Measurements from ENCODE around the gene TIGD2.

TIGD2 gene

GRCh38 chr4:89119166-89119565, 7.8 kb downstream of the TIGD2 start:
- Histone ChIP-seq H3K79me2 (ENCODE audit: insufficient read depth, low read length) (no peaks in the 10 kb centered on the region), H3K9me2 (replicated peaks; ENCODE audit: low read depth, low read length) (no peaks in the 10 kb centered on the region), H2AFZ (ENCODE audit: low read length) (no peak overlapping the region), H3F3A (ENCODE audit: low read depth) (no peaks in the 10 kb centered on the region), H3K4me3 (ENCODE audit: low read length, poor library complexity, severe bottlenecking) (no peak overlapping the region), H3K4me1 (ENCODE audit: insufficient read depth, low read length, poor library complexity, severe bottlenecking) (no peaks in the 10 kb centered on the region), H3K27me3 (ENCODE audit: insufficient read depth, low read length, poor library complexity, severe bottlenecking) (no peaks in the 10 kb centered on the region), H3K9ac (ENCODE audit: low read depth, low read length, poor library complexity, severe bottlenecking) (no peak overlapping the region), H3K36me3 (ENCODE audit: insufficient read depth, low read length) (no peaks in the 10 kb centered on the region), H3K9me3 (ENCODE audit: insufficient read depth, low read depth, low read length) (no peaks in the 10 kb centered on the region), H3K4me2 (ENCODE audit: low read depth, low read length, poor library complexity, severe bottlenecking) (no peak overlapping the region), H4K20me1 (ENCODE audit: insufficient read depth, low read length, poor library complexity, severe bottlenecking) (peaks cover 6% of the 10 kb centered on the region)
- TF ChIP-seq CTCF (conservative IDR thresholded peaks at IDR 0.05; ENCODE audit: low read length): no peak
- TF ChIP-seq EZH2phosphoT487 (IDR thresholded peaks at IDR 0.05; ENCODE audit: borderline replicate concordance): no peak

DNA sequence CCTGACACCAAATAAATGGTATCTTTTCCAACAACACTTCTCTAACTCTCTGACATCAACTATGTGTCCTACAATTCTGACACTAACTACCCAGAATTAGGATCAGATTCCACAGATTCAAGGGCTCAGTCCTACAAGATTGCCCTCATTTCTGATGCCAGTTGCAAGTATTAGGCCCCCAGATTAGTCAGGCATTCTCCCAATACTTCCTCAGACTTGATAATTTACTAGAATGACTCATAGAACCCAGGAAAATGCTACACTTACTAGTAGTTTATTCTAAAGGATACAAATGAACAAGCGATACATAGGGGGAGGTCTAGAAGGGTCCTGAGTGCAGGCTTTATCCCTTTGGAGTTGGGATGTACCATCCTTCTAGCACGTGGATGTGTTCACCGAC, 8.5 kb downstream of the TIGD2 start:
- Histone ChIP-seq H3K9ac (ENCODE audit: low read depth, low read length, poor library complexity, severe bottlenecking) (no peak overlapping the region), H3K9me2 (replicated peaks; ENCODE audit: low read depth, low read length) (no peaks in the 10 kb centered on the region), H2AFZ (ENCODE audit: low read length) (no peak overlapping the region), H3K4me1 (ENCODE audit: insufficient read depth, low read length, poor library complexity, severe bottlenecking) (no peaks in the 10 kb centered on the region), H3K4me2 (ENCODE audit: low read depth, low read length, poor library complexity, severe bottlenecking) (no peak overlapping the region), H4K20me1 (ENCODE audit: insufficient read depth, low read length, poor library complexity, severe bottlenecking) (peaks cover 5% of the 10 kb centered on the region), H3K79me2 (ENCODE audit: insufficient read depth, low read length) (no peaks in the 10 kb centered on the region), H3K27me3 (ENCODE audit: insufficient read depth, low read length, poor library complexity, severe bottlenecking) (no peaks in the 10 kb centered on the region), H3F3A (ENCODE audit: low read depth) (no peaks in the 10 kb centered on the region), H3K4me3 (ENCODE audit: low read length, poor library complexity, severe bottlenecking) (no peak overlapping the region), H3K9me3 (ENCODE audit: insufficient read depth, low read depth, low read length) (no peaks in the 10 kb centered on the region), H3K36me3 (ENCODE audit: insufficient read depth, low read length) (no peaks in the 10 kb centered on the region)
- TF ChIP-seq CTCF (conservative IDR thresholded peaks at IDR 0.05; ENCODE audit: low read length) (no peak), EZH2phosphoT487 (IDR thresholded peaks at IDR 0.05; ENCODE audit: borderline replicate concordance) (no peak)

DNA sequence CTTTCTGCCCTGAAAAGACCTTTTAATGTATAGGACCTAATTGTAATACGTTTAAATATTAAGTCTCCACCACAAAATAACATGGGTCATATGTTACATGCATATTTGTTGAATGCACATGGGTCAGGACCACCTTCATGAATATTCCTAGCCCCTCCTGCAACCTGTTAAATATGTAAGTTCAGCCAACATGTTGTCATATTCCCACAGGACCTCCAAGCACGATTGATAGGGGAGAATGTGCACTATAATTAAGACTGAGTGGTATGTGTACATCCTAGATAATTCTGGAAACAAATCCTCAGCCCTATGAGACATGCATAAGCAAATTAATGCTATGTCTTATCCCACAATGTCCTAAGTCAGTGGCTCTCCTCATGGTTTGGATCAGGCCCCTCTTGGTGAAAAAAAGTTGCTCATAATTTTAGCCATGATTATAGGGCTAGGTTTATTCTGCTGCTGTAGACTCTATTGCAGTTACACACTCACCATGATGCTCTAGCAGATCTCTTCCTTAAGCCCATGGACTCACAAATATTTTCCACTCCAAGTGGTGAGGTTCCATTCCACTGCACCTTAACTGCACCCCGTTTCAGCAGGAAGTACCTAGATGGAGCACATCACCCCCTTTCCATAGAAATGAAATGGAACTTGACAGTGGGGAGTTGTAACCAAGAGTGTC, 10.2 kb downstream of the TIGD2 start:
- Histone ChIP-seq H3K4me2 (ENCODE audit: low read depth, low read length, poor library complexity, severe bottlenecking) (no peak overlapping the region), H3K36me3 (ENCODE audit: insufficient read depth, low read length) (no peaks in the 10 kb centered on the region)

GRCh38 chr4:89123451-89123851, 12.1 kb downstream of the TIGD2 start:
- no peaks in the 10 kb centered on the region for H3F3A ChIP-seq (ENCODE audit: low read depth)
- TF ChIP-seq CTCF (conservative IDR thresholded peaks at IDR 0.05; ENCODE audit: low read length): no peak
- no peak for TF ChIP-seq EZH2phosphoT487 (IDR thresholded peaks at IDR 0.05; ENCODE audit: borderline replicate concordance)
- no peak overlapping the region for H3K9ac ChIP-seq (ENCODE audit: low read depth, low read length, poor library complexity, severe bottlenecking)
- no peak overlapping the region for H2AFZ ChIP-seq (ENCODE audit: low read length)
- no peak overlapping the region for H3K4me3 ChIP-seq (ENCODE audit: low read length, poor library complexity, severe bottlenecking)
- H3K36me3 ChIP-seq (ENCODE audit: insufficient read depth, low read length): no peaks in the 10 kb centered on the region
- no peaks in the 10 kb centered on the region for H3K9me2 ChIP-seq (replicated peaks; ENCODE audit: low read depth, low read length)
- no peak overlapping the region for H3K4me2 ChIP-seq (ENCODE audit: low read depth, low read length, poor library complexity, severe bottlenecking)
- no peaks in the 10 kb centered on the region for H3K4me1 ChIP-seq (ENCODE audit: insufficient read depth, low read length, poor library complexity, severe bottlenecking)
- H3K9me3 ChIP-seq (ENCODE audit: insufficient read depth, low read depth, low read length): no peaks in the 10 kb centered on the region
- H3K79me2 ChIP-seq (ENCODE audit: insufficient read depth, low read length): no peaks in the 10 kb centered on the region
- H3K27me3 ChIP-seq (ENCODE audit: insufficient read depth, low read length, poor library complexity, severe bottlenecking): no peaks in the 10 kb centered on the region
- H4K20me1 ChIP-seq (ENCODE audit: insufficient read depth, low read length, poor library complexity, severe bottlenecking): no peaks in the 10 kb centered on the region

More for the DNA sequence above, 10.2 kb downstream of the TIGD2 start:
- no peaks in the 10 kb centered on the region for H4K20me1 ChIP-seq (ENCODE audit: insufficient read depth, low read length, poor library complexity, severe bottlenecking)
- no peak overlapping the region for H3K4me3 ChIP-seq (ENCODE audit: low read length, poor library complexity, severe bottlenecking)
- no peaks in the 10 kb centered on the region for H3K4me1 ChIP-seq (ENCODE audit: insufficient read depth, low read length, poor library complexity, severe bottlenecking)
- H3K27me3 ChIP-seq (ENCODE audit: insufficient read depth, low read length, poor library complexity, severe bottlenecking): no peaks in the 10 kb centered on the region
- H2AFZ ChIP-seq (ENCODE audit: low read length): no peak overlapping the region
- H3K79me2 ChIP-seq (ENCODE audit: insufficient read depth, low read length): no peaks in the 10 kb centered on the region
- no peak overlapping the region for H3K9ac ChIP-seq (ENCODE audit: low read depth, low read length, poor library complexity, severe bottlenecking)
- no peaks in the 10 kb centered on the region for H3K9me3 ChIP-seq (ENCODE audit: insufficient read depth, low read depth, low read length)
- no peak for TF ChIP-seq EZH2phosphoT487 (IDR thresholded peaks at IDR 0.05; ENCODE audit: borderline replicate concordance)
- H3K9me2 ChIP-seq (replicated peaks; ENCODE audit: low read depth, low read length): no peaks in the 10 kb centered on the region
- H3F3A ChIP-seq (ENCODE audit: low read depth): no peaks in the 10 kb centered on the region

Data from Loucy (cell line).